ENCODE results near the gene KLRF1. TPM values are rescaled to one million over a fixed set of nuclear protein-coding genes. Genes with fewer than 3 reads are reported as not detected.

Gene KLRF1
- total RNA-seq, 1 experiment from 2014 or later, result not detected

GRCh38 chr12:9866860-9867269 lies 39.6 kb downstream of the KLRF1 start:
- Histone ChIP-seq H4K5ac (ENCODE audit: insufficient read length, low read depth, low read length) (no peak overlapping the region), H2BK15ac (ENCODE audit: low read depth, low read length) (no peak overlapping the region), H2BK20ac (ENCODE audit: low read depth, low read length, poor library complexity, severe bottlenecking) (no peak overlapping the region), H2AFZ (ENCODE audit: low read length) (no peak overlapping the region), H3K56ac (ENCODE audit: insufficient read length, low read depth, low read length) (no peak overlapping the region), H3K27ac (ENCODE audit: insufficient read length, low read depth, low read length) (no peak overlapping the region), H4K91ac (ENCODE audit: insufficient read length, low read depth, low read length) (no peak overlapping the region), H3K27me3 (ENCODE audit: insufficient read depth, low read length) (no peaks in the 10 kb centered on the region), H3K23me2 (ENCODE audit: insufficient read length, low read depth, low read length, poor library complexity, severe bottlenecking) (no peaks in the 10 kb centered on the region), H3K4ac (ENCODE audit: low read depth, low read length) (no peak overlapping the region), H3K23ac (ENCODE audit: insufficient read length, low read depth, low read length) (no peak overlapping the region), H3K4me2 (ENCODE audit: insufficient read depth, insufficient read length, low read length) (no peak overlapping the region), H2BK5ac (ENCODE audit: insufficient read length, low read length) (no peak overlapping the region), H4K20me1 (ENCODE audit: control insufficient read depth, insufficient read depth, insufficient read length) (no peaks in the 10 kb centered on the region), H2BK12ac (ENCODE audit: insufficient read length, low read depth, low read length) (no peak overlapping the region), H3K4me1 (ENCODE audit: insufficient read depth, low read length) (no peaks in the 10 kb centered on the region; the same call in 1 of the 2 replicates), H3K9me3 (ENCODE audit: control insufficient read depth, low read depth, low read length) (no peaks in the 10 kb centered on the region), H3K18ac (ENCODE audit: insufficient read length, low read depth, low read length) (no peak overlapping the region), H3K14ac (ENCODE audit: insufficient read depth, low read length) (no peak overlapping the region), H3T11ph (ENCODE audit: low read length) (no peak overlapping the region), H3K79me1 (ENCODE audit: insufficient read depth, low read depth, low read length, poor library complexity, severe bottlenecking) (no peaks in the 10 kb centered on the region), H3K79me2 (ENCODE audit: insufficient read depth, low read length) (no peaks in the 10 kb centered on the region), H2AK5ac (ENCODE audit: insufficient read length, low read length) (no peak overlapping the region), H3K9ac (ENCODE audit: extremely low read depth, insufficient read length, low read length) (no peak overlapping the region), H2BK120ac (ENCODE audit: low read depth, low read length, poor library complexity, severe bottlenecking) (no peak overlapping the region), H4K8ac (replicated peaks; ENCODE audit: insufficient read length, low read depth, low read length) (no peak overlapping the region)
- no peak for DNase-seq
- no CpG with 5 or more reads among the region's 4 CpGs for WGBS (ENCODE audit: extremely low coverage, insufficient read length, low lambda C conversion rate)
- no peaks in the 10 kb centered on the region for H3K27me3 Mint-ChIP-seq (ENCODE audit: low read depth)
- H3K9me3 Mint-ChIP-seq, result no peaks in the 10 kb centered on the region
- H3K27ac Mint-ChIP-seq, result no peak overlapping the region
- no peak overlapping the region for H3K4me3 Mint-ChIP-seq
- no peaks in the 10 kb centered on the region for H3K36me3 Mint-ChIP-seq (ENCODE audit: insufficient read depth in 1 of 3, low read depth in 3 of 3)
- TF ChIP-seq CTCF (conservative IDR thresholded peaks at IDR 0.05), result no peak
- peaks cover 18 to 20% of the 10 kb centered on the region in 2 experiments for H3K4me1 Mint-ChIP-seq
